Coronary artery (tissue), 2 donors: ENCODE measurements around the gene SDF4.

ENCODE experiments used
- DNase-seq: peaks from one replicate; pipeline ENCODE4 v3.0.0-alpha.2; 2017; ENCODE audit warnings: low spot score
- H3K27ac ChIP-seq, 2 donors: fragments of 200-600 bp; sonication (generic); one replicate each; pipeline ENCODE4 v1.5.1; 2016 to 2019
- H3K4me3 ChIP-seq: fragments of 200-600 bp; sonication (generic); 2 replicates; pipeline ENCODE4 v1.5.1; 2016; ENCODE audit warnings: mild to moderate bottlenecking, moderate library complexity
- TF ChIP-seq, protein P1 (sequence below): fragments of 200-600 bp; sonication (generic); IDR thresholded peaks from one replicate; pipeline ENCODE4 v1.5.1; 2019; ENCODE audit warnings: antibody characterized with exemption

SDF4 gene, protein sequence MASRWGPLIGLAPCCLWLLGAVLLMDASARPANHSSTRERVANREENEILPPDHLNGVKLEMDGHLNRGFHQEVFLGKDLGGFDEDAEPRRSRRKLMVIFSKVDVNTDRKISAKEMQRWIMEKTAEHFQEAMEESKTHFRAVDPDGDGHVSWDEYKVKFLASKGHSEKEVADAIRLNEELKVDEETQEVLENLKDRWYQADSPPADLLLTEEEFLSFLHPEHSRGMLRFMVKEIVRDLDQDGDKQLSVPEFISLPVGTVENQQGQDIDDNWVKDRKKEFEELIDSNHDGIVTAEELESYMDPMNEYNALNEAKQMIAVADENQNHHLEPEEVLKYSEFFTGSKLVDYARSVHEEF

DNA sequence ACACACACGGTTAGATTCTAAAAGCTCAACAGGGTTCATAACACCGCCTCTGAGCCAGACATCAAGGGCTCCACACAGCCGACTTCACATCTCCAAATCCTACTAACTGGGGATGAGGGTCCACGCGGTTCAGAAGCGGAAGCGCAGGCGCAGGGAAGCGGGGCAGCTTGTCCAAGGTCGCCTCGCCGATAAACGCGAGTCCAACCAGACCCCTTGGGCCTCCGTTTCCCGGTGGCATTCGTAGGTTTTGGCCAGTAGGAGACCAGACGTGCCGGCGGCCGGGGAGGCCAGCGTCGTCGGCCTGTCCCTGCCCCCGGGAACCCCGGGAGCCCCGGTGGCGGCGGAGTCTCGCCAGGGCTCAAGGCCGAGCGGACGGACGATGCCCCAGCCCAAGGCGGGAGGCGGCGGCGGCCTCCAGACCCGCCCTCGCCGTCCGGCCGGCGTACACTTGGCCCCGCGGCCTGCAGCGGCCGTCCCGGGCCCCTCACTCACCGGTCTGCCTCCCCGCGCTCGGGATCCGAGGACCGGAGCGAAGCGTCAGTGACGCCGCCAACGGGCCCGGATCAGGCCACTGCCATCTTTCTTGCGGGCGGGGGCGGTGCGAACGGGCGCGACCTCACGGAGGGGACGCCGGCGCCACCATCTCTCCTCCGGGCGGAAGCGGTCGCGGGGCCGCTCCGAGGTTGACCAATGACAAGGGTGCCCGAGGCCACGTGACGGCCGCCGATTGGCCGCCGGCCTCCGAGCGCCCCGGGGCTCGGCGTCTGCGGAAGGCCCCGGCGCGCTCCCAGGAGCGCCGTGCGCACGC, at the start of gene SDF4:
Gene SDF4, minus strand, starts transcription at position 602 of the 808 bp plus-strand sequence. CDS start 3,229 bp downstream, outside the sequence.
- peak; percentile 97 for DNase-seq
- H3K27ac ChIP-seq, result peak within 1 kb of the TSS; percentile 88 to 93
- H3K4me3 ChIP-seq, result peak within 1 kb of the TSS; percentile 90
- TF ChIP-seq, protein P1, sequence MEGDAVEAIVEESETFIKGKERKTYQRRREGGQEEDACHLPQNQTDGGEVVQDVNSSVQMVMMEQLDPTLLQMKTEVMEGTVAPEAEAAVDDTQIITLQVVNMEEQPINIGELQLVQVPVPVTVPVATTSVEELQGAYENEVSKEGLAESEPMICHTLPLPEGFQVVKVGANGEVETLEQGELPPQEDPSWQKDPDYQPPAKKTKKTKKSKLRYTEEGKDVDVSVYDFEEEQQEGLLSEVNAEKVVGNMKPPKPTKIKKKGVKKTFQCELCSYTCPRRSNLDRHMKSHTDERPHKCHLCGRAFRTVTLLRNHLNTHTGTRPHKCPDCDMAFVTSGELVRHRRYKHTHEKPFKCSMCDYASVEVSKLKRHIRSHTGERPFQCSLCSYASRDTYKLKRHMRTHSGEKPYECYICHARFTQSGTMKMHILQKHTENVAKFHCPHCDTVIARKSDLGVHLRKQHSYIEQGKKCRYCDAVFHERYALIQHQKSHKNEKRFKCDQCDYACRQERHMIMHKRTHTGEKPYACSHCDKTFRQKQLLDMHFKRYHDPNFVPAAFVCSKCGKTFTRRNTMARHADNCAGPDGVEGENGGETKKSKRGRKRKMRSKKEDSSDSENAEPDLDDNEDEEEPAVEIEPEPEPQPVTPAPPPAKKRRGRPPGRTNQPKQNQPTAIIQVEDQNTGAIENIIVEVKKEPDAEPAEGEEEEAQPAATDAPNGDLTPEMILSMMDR, result no peak

DNA sequence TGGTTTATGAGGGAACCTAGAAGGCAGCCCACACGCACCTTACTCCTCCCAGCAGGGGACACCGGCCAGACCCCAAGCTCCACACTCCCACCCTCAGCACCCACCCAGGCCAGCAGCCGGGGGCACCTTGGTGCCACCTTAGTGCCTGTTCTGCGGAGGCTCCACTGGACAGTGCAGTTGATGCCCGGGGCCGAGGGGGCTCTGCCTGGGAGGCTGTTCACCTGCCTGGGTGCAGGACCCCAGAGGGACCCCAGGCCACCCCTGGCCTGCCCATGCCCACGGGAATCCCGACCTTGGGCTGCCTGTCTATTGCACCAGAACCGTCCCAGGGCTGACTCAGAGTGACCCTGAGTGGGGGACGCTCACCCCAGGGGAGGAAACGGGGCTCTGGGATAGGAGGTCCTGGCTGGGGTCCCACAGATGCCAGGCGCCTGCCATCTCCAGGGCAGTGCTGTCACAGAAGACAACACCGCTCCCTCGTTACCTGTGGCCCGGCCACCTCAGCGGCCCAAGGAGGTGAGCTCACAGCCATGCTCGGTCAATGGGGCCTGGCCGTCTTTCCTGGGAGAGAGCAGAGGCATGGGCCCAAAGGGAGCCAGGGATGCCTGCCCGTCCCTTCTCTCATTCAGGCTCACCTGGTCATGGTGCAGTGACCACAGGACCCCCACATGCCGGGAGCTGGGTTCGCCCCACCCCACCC, 49.1 kb upstream of the SDF4 start:
- Histone ChIP-seq H3K27ac (no peak overlapping the region), H3K4me3 (no peak overlapping the region)
- no peak for DNase-seq
- TF ChIP-seq, protein P1, result no peak

DNA sequence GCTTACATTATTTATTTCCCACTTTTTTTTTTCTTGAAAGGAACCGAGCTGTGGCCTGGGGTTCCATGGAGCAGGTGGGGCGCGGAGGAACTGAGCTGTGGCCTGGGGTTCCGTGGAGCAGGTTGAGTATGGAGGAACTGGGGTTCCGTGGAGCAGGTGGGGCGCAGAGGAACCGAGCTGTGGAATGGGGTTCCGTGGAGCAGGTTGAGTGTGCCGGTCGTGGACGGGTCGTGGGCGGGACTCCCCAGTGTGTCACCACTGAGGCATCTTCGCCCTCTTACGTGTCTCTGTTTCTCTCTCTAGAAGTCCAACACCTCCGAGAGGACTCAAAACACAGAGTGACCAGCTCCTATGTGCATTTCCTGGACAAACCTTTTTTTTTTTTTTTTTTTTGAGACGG, 47.2 kb upstream of the SDF4 start:
- Histone ChIP-seq H3K27ac (no peak overlapping the region), H3K4me3 (no peak overlapping the region)
- DNase-seq, result no peak
- TF ChIP-seq, protein P1, result no peak

DNA sequence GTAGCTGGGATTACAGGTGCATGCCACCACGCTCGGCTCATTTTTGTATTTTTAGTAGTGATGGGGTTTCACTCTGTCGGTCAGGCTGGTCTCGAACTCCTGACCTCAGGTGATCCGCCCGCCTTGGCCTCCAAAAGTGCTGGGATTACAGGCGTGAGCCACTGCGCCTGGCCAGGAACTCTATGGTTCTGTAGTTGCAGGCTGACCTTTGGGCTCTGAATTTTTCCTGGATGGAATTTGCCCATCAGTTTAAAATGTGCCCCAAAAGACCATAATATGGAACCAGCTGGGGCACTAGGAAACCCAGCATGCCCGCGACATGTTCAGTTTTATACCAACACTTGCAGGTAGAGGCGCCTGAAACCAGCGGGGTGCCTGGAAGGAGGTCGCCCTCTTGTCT, 46.8 kb upstream of the SDF4 start:
- H3K27ac ChIP-seq, result no peak overlapping the region
- TF ChIP-seq, protein P1, result no peak
- H3K4me3 ChIP-seq, result no peak overlapping the region
- DNase-seq, result no peak

DNA sequence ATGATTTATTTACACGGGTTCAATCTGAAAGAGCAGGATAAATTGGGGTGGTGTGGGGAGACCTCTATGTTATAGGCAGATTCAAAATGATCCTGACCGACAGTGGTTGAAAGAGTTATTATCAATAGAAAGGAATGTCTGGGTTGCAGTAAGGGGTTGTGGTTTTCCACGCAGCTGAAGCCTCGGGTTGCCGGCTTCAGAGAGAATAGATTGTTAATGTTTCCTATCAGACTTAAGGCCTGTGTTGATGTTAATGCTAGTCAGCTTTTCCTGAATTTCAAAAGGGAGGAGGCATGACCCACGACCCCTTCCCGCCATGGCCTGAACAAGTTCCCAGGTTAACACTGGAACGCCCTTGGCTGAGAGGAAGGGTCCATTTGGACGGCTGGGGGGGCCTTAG, 44.0 kb upstream of the SDF4 start:
- H3K27ac ChIP-seq, result no peak overlapping the region
- DNase-seq, result no peak
- H3K4me3 ChIP-seq, result no peak overlapping the region
- TF ChIP-seq, protein P1, result no peak

DNA sequence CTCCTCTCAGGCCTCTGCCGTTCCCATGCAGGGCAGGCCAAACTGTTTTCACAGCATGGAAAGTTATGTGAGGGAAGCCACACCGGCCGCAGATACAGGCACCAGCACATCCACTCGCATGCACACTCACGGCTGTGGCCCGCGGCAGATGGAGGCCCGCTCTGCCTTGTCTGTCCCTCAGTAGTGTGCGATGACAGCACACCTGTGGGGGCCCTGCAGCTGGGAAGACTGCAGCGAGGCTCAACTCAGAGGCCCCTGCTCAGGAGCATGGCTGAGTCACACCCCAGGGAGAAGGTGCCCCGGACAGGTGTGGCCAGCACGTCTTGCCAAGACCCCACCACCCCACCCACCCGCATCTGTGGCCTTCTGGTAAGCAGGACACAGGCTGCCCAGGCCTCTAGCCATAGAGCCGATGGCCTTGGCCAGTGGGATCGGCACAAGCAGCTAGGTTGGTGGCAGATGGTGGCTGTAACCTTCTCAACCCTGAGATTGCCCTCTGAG, 43.2 kb upstream of the SDF4 start:
- Histone ChIP-seq H3K4me3 (peak overlapping the region; percentile 87), H3K27ac (no peak overlapping the region)
- TF ChIP-seq, protein P1, result no peak
- no peak for DNase-seq
